Liver (tissue), 9 donors: ENCODE results near the gene C10orf88. TPM values are rescaled to one million over a fixed set of nuclear protein-coding genes. Genes with fewer than 3 reads are reported as not detected.

Experiments used
- DNase-seq: peaks from one replicate; pipeline ENCODE4 v3.0.0-alpha.2; 2017; ENCODE audit warnings: low spot score
- H3K27ac ChIP-seq, 2 donors: one replicate each; pipeline ENCODE4 v1.7.0; 2013; ENCODE audit warnings: inconsistent platforms in 2 of 2, low read length in 2 of 2, control low read depth in 1 of 2, low read depth in 1 of 2, mild to moderate bottlenecking in 1 of 2
- H3K27me3 ChIP-seq, 4 donors: one replicate each; pipeline versions ENCODE4 v1.6.1 to v1.7.0; 2013; ENCODE audit warnings: low read length in 3 of 4, inconsistent platforms in 1 of 4, mild to moderate bottlenecking in 1 of 4, moderate library complexity in 1 of 4; ENCODE audit not compliant: control insufficient read depth in 4 of 4, insufficient read depth in 4 of 4
- H3K36me3 ChIP-seq, 4 donors: one replicate each; pipeline versions ENCODE4 v1.6.1 to v1.7.0; 2013; ENCODE audit warnings: low read length in 3 of 4, mild to moderate bottlenecking in 3 of 4, low read depth in 1 of 4, moderate library complexity in 1 of 4; ENCODE audit not compliant: control insufficient read depth in 4 of 4, insufficient read depth in 3 of 4
- H3K4me1 ChIP-seq, 4 donors: one replicate each; pipeline versions ENCODE4 v1.6.1 to v1.7.0; 2013; ENCODE audit warnings: low read length in 3 of 4, mild to moderate bottlenecking in 3 of 4, moderate library complexity in 1 of 4; ENCODE audit not compliant: control insufficient read depth in 4 of 4, insufficient read depth in 4 of 4
- H3K4me3 ChIP-seq, 3 donors: one replicate each; pipeline versions ENCODE4 v1.6.1 to v1.7.0; 2013; ENCODE audit warnings: low read length in 3 of 3, control low read depth in 1 of 3, low read depth in 1 of 3, mild to moderate bottlenecking in 1 of 3
- H3K9ac ChIP-seq, 2 donors: one replicate each; pipeline ENCODE4 v1.7.0; 2013; ENCODE audit warnings: low read length in 2 of 2, mild to moderate bottlenecking in 2 of 2, moderate library complexity in 2 of 2, control low read depth in 1 of 2, low read depth in 1 of 2
- H3K9me3 ChIP-seq, 4 donors: one replicate each; pipeline versions ENCODE4 v1.6.1 to v1.7.0; 2013; ENCODE audit warnings: low read length in 3 of 4; ENCODE audit not compliant: control insufficient read depth in 4 of 4
- EGR1 ChIP-seq, 2 donors: IDR thresholded peaks; 2 replicates each; pipeline ENCODE4 v1.6.1; 2016 to 2018; ENCODE audit warnings: antibody characterized with exemption in 2 of 2, low read depth in 2 of 2
- FOXA1 ChIP-seq: IDR thresholded peaks from 2 replicates; pipeline ENCODE4 v1.6.1; 2016; ENCODE audit warnings: antibody characterized with exemption
- GABPA ChIP-seq, 2 donors: IDR thresholded peaks in 1 of 2; conservative IDR thresholded peaks in 1 of 2; 2 replicates each; pipeline ENCODE4 v1.6.1; 2016; ENCODE audit warnings: antibody characterized with exemption in 2 of 2, mild to moderate bottlenecking in 1 of 2, moderate library complexity in 1 of 2
- HNF4A ChIP-seq, 2 donors: conservative IDR thresholded peaks; 2 replicates each; pipeline ENCODE4 v1.6.1; 2016; ENCODE audit warnings: antibody characterized with exemption in 2 of 2, mild to moderate bottlenecking in 2 of 2
- HNF4G ChIP-seq: IDR thresholded peaks from 2 replicates; pipeline ENCODE4 v1.6.1; 2016; ENCODE audit warnings: antibody characterized with exemption
- JUND ChIP-seq, 2 donors: IDR thresholded peaks; 2 replicates each; pipeline ENCODE4 v1.6.1; 2016; ENCODE audit warnings: antibody characterized with exemption in 2 of 2
- NR2F2 ChIP-seq: IDR thresholded peaks from 2 replicates; pipeline ENCODE4 v1.6.1; 2016; ENCODE audit warnings: antibody characterized with exemption
- RAD21 ChIP-seq, 2 donors: IDR thresholded peaks; 2 replicates each; pipeline ENCODE4 v1.6.1; 2016; ENCODE audit warnings: antibody characterized with exemption in 2 of 2, mild to moderate bottlenecking in 2 of 2
- RXRA ChIP-seq, 2 donors: IDR thresholded peaks; 2 replicates each; pipeline ENCODE4 v1.6.1; 2017 to 2018; ENCODE audit warnings: antibody characterized with exemption in 2 of 2, mild to moderate bottlenecking in 1 of 2
- SP1 ChIP-seq: IDR thresholded peaks from 2 replicates; pipeline ENCODE4 v1.6.1; 2018; ENCODE audit warnings: antibody characterized with exemption, mild to moderate bottlenecking
- TAF1 ChIP-seq: conservative IDR thresholded peaks from 2 replicates; pipeline ENCODE4 v1.6.1; 2016; ENCODE audit warnings: antibody characterized with exemption, mild to moderate bottlenecking
- YY1 ChIP-seq: IDR thresholded peaks from 2 replicates; pipeline ENCODE4 v1.6.1; 2016; ENCODE audit warnings: antibody characterized with exemption, mild to moderate bottlenecking
- WGBS: extraction: QIAGEN DNeasy Blood & Tissue Kit; methylation state at CpG from one replicate; pipeline ENCODE4 v1.1.7; 2013; 5-methylcytosine and 5-hydroxymethylcytosine counted together
- polyA plus RNA-seq, 2 donors: library from polyadenylated mRNA; stranded (reverse) in 1 of 2; unstranded in 1 of 2; fragments of 200-250 nt in 1 of 2; fragments of >200 nt in 1 of 2; fragmentation: Nextera tagmentation in 1 of 2; extraction: Ambion mirVana in 1 of 2; gene quantifications; one replicate each; pipeline versions ENCODE4 v1.2.1 to v1.2.3, GENCODE V29; 2013 to 2015
- total RNA-seq, 2 donors: library from RNA; depleted of rRNA; stranded (reverse); fragments of >200 nt; gene quantifications; one replicate each; pipeline ENCODE4 v1.2.3, GENCODE V29; 2014
- TF ChIP-seq, protein P1 (sequence below): IDR thresholded peaks from 2 replicates; pipeline ENCODE4 v1.6.1; 2016; ENCODE audit warnings: antibody characterized with exemption
- TF ChIP-seq, protein P2 (sequence below): IDR thresholded peaks from 2 replicates; pipeline ENCODE4 v1.6.1; 2016; ENCODE audit warnings: antibody characterized with exemption
- TF ChIP-seq, protein P3 (sequence below): fragments of 150-350 bp; IDR thresholded peaks from 2 replicates; pipeline ENCODE4 v1.5.1; 2017; ENCODE audit warnings: improper control_type of control experiment, low read depth, low read length; ENCODE audit not compliant: missing input control
- TF ChIP-seq, protein P4 (sequence below): IDR thresholded peaks from 2 replicates; pipeline ENCODE4 v1.6.1; 2016; ENCODE audit warnings: antibody characterized with exemption, mild to moderate bottlenecking
- TF ChIP-seq, protein P5 (sequence below): IDR thresholded peaks from 2 replicates; pipeline ENCODE4 v1.6.1; 2016; ENCODE audit warnings: antibody characterized with exemption
- donor health status: healthy.
- donor health status: healthy.
- donor health status: healthy.
- donor health status: healthy.
- donor health status: healthy.

The C10orf88 gene
- total and polyA plus RNA-seq, 4 donors, result 2.2 to 8.4 (median 3.6) TPM

DNA sequence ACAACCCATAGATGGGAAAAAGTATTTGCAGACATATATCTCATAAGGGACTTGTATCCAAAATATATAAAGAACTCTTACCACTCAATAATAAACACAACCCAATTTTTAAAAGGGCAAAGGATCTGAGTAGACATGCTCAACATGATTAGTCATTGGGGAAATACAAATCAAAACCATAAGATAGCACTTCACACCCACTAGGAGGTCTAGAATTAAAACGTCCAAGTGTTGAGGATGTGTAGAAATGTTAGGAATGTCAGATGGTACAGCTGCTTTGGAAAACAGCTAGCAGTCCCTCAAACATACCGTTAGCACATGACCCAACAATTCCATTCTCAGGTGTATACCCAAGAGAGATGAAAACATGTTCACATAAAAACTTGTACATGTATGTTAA lies 34.5 kb upstream of the C10orf88 start:
- Histone ChIP-seq H3K27me3 (no peaks in the 10 kb centered on the region), H3K9ac (no peak overlapping the region), H3K9me3 (no peaks in the 10 kb centered on the region), H3K4me3 (no peak overlapping the region), H3K27ac (no peak overlapping the region), H3K36me3 (peaks cover 0 to 10% (median 6%) of the 10 kb centered on the region in 4 donors), H3K4me1 (peaks cover 5 to 33% (median 28%) of the 10 kb centered on the region in 4 donors)
- DNase-seq, result no peak
- no peak for TF ChIP-seq JUND (IDR thresholded peaks at IDR 0.05)
- no peak for TF ChIP-seq RAD21 (IDR thresholded peaks at IDR 0.05)
- no peak for TF ChIP-seq HNF4A (conservative IDR thresholded peaks at IDR 0.05)
- no peak for TF ChIP-seq TAF1
- TF ChIP-seq, protein P1, sequence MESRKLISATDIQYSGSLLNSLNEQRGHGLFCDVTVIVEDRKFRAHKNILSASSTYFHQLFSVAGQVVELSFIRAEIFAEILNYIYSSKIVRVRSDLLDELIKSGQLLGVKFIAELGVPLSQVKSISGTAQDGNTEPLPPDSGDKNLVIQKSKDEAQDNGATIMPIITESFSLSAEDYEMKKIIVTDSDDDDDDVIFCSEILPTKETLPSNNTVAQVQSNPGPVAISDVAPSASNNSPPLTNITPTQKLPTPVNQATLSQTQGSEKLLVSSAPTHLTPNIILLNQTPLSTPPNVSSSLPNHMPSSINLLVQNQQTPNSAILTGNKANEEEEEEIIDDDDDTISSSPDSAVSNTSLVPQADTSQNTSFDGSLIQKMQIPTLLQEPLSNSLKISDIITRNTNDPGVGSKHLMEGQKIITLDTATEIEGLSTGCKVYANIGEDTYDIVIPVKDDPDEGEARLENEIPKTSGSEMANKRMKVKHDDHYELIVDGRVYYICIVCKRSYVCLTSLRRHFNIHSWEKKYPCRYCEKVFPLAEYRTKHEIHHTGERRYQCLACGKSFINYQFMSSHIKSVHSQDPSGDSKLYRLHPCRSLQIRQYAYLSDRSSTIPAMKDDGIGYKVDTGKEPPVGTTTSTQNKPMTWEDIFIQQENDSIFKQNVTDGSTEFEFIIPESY, result no peak
- no peak for TF ChIP-seq EGR1 (IDR thresholded peaks at IDR 0.05; ENCODE audit: low read depth in 2 of 2)
- TF ChIP-seq FOXA1, result no peak
- TF ChIP-seq GABPA (IDR thresholded peaks at IDR 0.05 in 1 of 2, conservative IDR thresholded peaks at IDR 0.05 in 1 of 2), result no peak
- TF ChIP-seq, protein P2, sequence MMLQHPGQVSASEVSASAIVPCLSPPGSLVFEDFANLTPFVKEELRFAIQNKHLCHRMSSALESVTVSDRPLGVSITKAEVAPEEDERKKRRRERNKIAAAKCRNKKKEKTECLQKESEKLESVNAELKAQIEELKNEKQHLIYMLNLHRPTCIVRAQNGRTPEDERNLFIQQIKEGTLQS, result no peak
- TF ChIP-seq, protein P3, sequence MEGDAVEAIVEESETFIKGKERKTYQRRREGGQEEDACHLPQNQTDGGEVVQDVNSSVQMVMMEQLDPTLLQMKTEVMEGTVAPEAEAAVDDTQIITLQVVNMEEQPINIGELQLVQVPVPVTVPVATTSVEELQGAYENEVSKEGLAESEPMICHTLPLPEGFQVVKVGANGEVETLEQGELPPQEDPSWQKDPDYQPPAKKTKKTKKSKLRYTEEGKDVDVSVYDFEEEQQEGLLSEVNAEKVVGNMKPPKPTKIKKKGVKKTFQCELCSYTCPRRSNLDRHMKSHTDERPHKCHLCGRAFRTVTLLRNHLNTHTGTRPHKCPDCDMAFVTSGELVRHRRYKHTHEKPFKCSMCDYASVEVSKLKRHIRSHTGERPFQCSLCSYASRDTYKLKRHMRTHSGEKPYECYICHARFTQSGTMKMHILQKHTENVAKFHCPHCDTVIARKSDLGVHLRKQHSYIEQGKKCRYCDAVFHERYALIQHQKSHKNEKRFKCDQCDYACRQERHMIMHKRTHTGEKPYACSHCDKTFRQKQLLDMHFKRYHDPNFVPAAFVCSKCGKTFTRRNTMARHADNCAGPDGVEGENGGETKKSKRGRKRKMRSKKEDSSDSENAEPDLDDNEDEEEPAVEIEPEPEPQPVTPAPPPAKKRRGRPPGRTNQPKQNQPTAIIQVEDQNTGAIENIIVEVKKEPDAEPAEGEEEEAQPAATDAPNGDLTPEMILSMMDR, result no peak
- TF ChIP-seq NR2F2, result no peak
- no peak for TF ChIP-seq SP1
- TF ChIP-seq, protein P4, sequence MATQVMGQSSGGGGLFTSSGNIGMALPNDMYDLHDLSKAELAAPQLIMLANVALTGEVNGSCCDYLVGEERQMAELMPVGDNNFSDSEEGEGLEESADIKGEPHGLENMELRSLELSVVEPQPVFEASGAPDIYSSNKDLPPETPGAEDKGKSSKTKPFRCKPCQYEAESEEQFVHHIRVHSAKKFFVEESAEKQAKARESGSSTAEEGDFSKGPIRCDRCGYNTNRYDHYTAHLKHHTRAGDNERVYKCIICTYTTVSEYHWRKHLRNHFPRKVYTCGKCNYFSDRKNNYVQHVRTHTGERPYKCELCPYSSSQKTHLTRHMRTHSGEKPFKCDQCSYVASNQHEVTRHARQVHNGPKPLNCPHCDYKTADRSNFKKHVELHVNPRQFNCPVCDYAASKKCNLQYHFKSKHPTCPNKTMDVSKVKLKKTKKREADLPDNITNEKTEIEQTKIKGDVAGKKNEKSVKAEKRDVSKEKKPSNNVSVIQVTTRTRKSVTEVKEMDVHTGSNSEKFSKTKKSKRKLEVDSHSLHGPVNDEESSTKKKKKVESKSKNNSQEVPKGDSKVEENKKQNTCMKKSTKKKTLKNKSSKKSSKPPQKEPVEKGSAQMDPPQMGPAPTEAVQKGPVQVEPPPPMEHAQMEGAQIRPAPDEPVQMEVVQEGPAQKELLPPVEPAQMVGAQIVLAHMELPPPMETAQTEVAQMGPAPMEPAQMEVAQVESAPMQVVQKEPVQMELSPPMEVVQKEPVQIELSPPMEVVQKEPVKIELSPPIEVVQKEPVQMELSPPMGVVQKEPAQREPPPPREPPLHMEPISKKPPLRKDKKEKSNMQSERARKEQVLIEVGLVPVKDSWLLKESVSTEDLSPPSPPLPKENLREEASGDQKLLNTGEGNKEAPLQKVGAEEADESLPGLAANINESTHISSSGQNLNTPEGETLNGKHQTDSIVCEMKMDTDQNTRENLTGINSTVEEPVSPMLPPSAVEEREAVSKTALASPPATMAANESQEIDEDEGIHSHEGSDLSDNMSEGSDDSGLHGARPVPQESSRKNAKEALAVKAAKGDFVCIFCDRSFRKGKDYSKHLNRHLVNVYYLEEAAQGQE, result no peak
- no peak for TF ChIP-seq HNF4G
- no peak for TF ChIP-seq YY1
- TF ChIP-seq, protein P5, sequence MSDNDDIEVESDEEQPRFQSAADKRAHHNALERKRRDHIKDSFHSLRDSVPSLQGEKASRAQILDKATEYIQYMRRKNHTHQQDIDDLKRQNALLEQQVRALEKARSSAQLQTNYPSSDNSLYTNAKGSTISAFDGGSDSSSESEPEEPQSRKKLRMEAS, result no peak
- 88% methylated on average over 2 of the region's 2 CpGs for WGBS

DNA sequence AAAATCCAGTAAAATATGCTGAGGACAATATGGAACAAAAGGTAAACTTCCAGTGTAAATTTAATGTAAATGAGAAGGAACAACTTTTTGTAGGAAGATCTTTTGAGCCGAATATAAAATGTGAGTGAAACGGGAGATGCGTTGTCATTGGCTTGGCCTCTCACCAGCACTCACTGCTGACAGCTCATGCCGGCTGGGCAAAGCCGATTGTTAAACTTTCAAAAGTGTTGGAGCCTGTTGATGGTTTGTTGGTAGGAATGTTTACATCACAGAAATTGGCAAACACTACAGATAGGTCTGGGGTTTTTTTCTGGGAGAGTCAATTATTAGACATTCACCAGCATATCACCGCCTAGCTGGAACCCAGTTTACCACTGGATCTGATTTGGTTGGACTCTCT lies 32.3 kb upstream of the C10orf88 start:
- DNase-seq, result no peak
- peak overlapping the region; percentile 23 to 44 for H3K27ac ChIP-seq
- TF ChIP-seq, protein P1, result peak; percentile 46
- TF ChIP-seq SP1 (peak; percentile 37), RAD21 (IDR thresholded peaks at IDR 0.05) (peak; percentile 10 to 25), YY1 (peak; percentile 75), RXRA (IDR thresholded peaks at IDR 0.05) (peak in 1 of 2 donors; percentile 46), EGR1 (IDR thresholded peaks at IDR 0.05; ENCODE audit: low read depth in 2 of 2) (no peak), HNF4A (conservative IDR thresholded peaks at IDR 0.05) (peak in 1 of 2 donors; percentile 38), JUND (IDR thresholded peaks at IDR 0.05) (no peak), FOXA1 (no peak)
- TF ChIP-seq, protein P5, result peak; percentile 31
- TF ChIP-seq, protein P4, result peak; percentile 51
- peak overlapping the region; percentile 7 to 50 for H3K9ac ChIP-seq
- H3K27me3 ChIP-seq, result no peaks in the 10 kb centered on the region
- H3K9me3 ChIP-seq, result no peaks in the 10 kb centered on the region
- no peak overlapping the region for H3K4me3 ChIP-seq
- 39% methylated on average over 6 of the region's 6 CpGs for WGBS
- peaks cover 0 to 6% (median 0%) of the 10 kb centered on the region in 4 donors for H3K36me3 ChIP-seq
- H3K4me1 ChIP-seq, result peaks cover 5 to 49% (median 38%) of the 10 kb centered on the region in 4 donors
